Fibroblast of peridontal ligament (primary cell): Measurements from ENCODE around the gene KIF7.
"Not testable (repeated sequence)": the region's sequence is repeated elsewhere in the genome, so short reads cannot be mapped to it uniquely, and the experiment has no call there.

Source experiments
- DNase-seq: peaks from one replicate; pipeline ENCODE4 v3.0.0-alpha.2; 2010; ENCODE audit errors: extremely low read depth

The KIF7 gene

GRCh38 chr15:89654847-89655805 is at the start of gene KIF7:
TSS of gene KIF7 (minus strand) at chr15:89655467. CDS start at chr15:89652930, 2,537 bp downstream.
- DNase-seq: peak; percentile 32

- DNase-seq: no peak
These were observed 49.1 kb upstream of the KIF7 start for GRCh38 chr15:89704411-89704810.

- DNase-seq: no peak
These were observed 39.9 kb upstream of the KIF7 start for GRCh38 chr15:89695198-89695597.

GRCh38 chr15:89693696-89694095 is 38.4 kb upstream of the KIF7 start:
- no peak for DNase-seq

- DNase-seq: no peak
These were observed 37.8 kb upstream of the KIF7 start for GRCh38 chr15:89693091-89693490.

- DNase-seq: peak; percentile 51
These were observed 35.3 kb upstream of the KIF7 start, which contains the start of the genes PEX11A and WDR93 for GRCh38 chr15:89690276-89691218. TSS of gene PEX11A (minus strand) at chr15:89690754. CDS start at chr15:89690632, 122 bp downstream. TSS of gene WDR93 (plus strand) at chr15:89690811. CDS start at chr15:89701747, 10,936 bp downstream.

- not testable (repeated sequence) for DNase-seq
These were observed 34.6 kb upstream of the KIF7 start for GRCh38 chr15:89689930-89690275.

- no peak for DNase-seq
These were observed 31.3 kb upstream of the KIF7 start for GRCh38 chr15:89686522-89686921.

GRCh38 chr15:89685995-89686394 is 30.7 kb upstream of the KIF7 start:
- no peak for DNase-seq

GRCh38 chr15:89681146-89681545 is 25.9 kb upstream of the KIF7 start:
- DNase-seq: no peak

GRCh38 chr15:89680282-89680873 is 25.1 kb upstream of the KIF7 start:
- DNase-seq: peak; percentile 92

GRCh38 chr15:89679212-89679611 is 23.9 kb upstream of the KIF7 start, which contains the start of gene PLIN1:
TSS of gene PLIN1 (minus strand) at chr15:89679367. CDS start at chr15:89677489, 1,878 bp downstream.
- no peak for DNase-seq

GRCh38 chr15:89677381-89677780 is 22.1 kb upstream of the KIF7 start:
- no peak for DNase-seq

- no peak for DNase-seq
These were observed 20.3 kb upstream of the KIF7 start for GRCh38 chr15:89675606-89676005.

- DNase-seq: no peak
These were observed 19.3 kb upstream of the KIF7 start for GRCh38 chr15:89674526-89674925.

- DNase-seq: no peak
These were observed 17.9 kb upstream of the KIF7 start for GRCh38 chr15:89673165-89673512.

- peak; percentile 76 for DNase-seq
These were observed 17.2 kb upstream of the KIF7 start for GRCh38 chr15:89672221-89673164.

- DNase-seq: no peak
These were observed 16.4 kb upstream of the KIF7 start for GRCh38 chr15:89671687-89672086.

- no peak for DNase-seq
These were observed 15.8 kb upstream of the KIF7 start for GRCh38 chr15:89670971-89671560.

- DNase-seq: no peak
These were observed 14.7 kb upstream of the KIF7 start for GRCh38 chr15:89669941-89670340.
